CD4-positive, CD25-positive, alpha-beta regulatory T cell (primary cell): ENCODE data around the gene AMFR. TPM values are rescaled to one million over a fixed set of nuclear protein-coding genes. Genes with fewer than 3 reads are reported as not detected.

ENCODE experiments used
- ATAC-seq, 2 donors: fragments of 150-1000 bp; cut with Tn5 transposase; one replicate each; pipeline ENCODE4 v1.10.0; 2021; ENCODE audit warnings: low read depth in 2 of 2, moderate number of reproducible peaks in 2 of 2, moderate library complexity in 1 of 2
- DNase-seq, 3 donors: peaks; one replicate each; pipeline versions ENCODE4 v3.0.0 to v3.0.0-alpha.2; 2012 to 2022; ENCODE audit warnings: mixed read lengths in 1 of 3
- H3K27ac ChIP-seq: one replicate; pipeline ENCODE4 v1.7.0; 2013; ENCODE audit warnings: mild to moderate bottlenecking, low read length; ENCODE audit not compliant: insufficient read depth, poor library complexity, severe bottlenecking
- H3K27me3 ChIP-seq: one replicate; pipeline ENCODE4 v1.7.0; 2013; ENCODE audit warnings: low read length; ENCODE audit not compliant: control insufficient read depth, insufficient read depth
- H3K36me3 ChIP-seq: one replicate; pipeline ENCODE4 v1.7.0; 2013; ENCODE audit warnings: mild to moderate bottlenecking, low read length, moderate library complexity; ENCODE audit not compliant: control insufficient read depth, insufficient read depth
- H3K4me1 ChIP-seq: 2 replicates; pipeline ENCODE4 v1.7.0; 2013; ENCODE audit warnings: mild to moderate bottlenecking, low read length; ENCODE audit not compliant: insufficient read depth, control insufficient read depth, poor library complexity, severe bottlenecking
- H3K4me3 ChIP-seq: one replicate; pipeline ENCODE4 v1.7.0; 2013; ENCODE audit warnings: low read depth, mild to moderate bottlenecking, low read length, moderate library complexity
- H3K9me3 ChIP-seq, 2 experiments: 1 replicate in 1 of 2; 2 replicates in 1 of 2; pipeline ENCODE4 v1.7.0; 2013; ENCODE audit warnings: low read length in 2 of 2, mild to moderate bottlenecking in 1 of 2, moderate library complexity in 1 of 2; ENCODE audit not compliant: control insufficient read depth in 2 of 2
- H3K27ac Mint-ChIP-seq, 3 donors: one replicate each; pipeline ENCODE4 v1.8.0; 2020 to 2022; ENCODE audit warnings: mild to moderate bottlenecking in 3 of 3, mixed read lengths in 3 of 3, moderate library complexity in 2 of 3
- H3K27me3 Mint-ChIP-seq: one replicate; pipeline ENCODE4 v1.8.0; 2022; ENCODE audit warnings: mild to moderate bottlenecking, mixed read lengths
- H3K36me3 Mint-ChIP-seq: one replicate; pipeline ENCODE4 v1.8.0; 2020; ENCODE audit warnings: mixed read lengths
- H3K4me1 Mint-ChIP-seq, 4 donors: one replicate each; pipeline ENCODE4 v1.8.0; 2020 to 2022; ENCODE audit warnings: mixed read lengths in 4 of 4, mild to moderate bottlenecking in 1 of 4
- H3K4me3 Mint-ChIP-seq, 4 donors: one replicate each; pipeline ENCODE4 v1.8.0; 2020 to 2022; ENCODE audit warnings: mild to moderate bottlenecking in 4 of 4, mixed read lengths in 4 of 4, moderate library complexity in 3 of 4
- H3K9me3 Mint-ChIP-seq, 7 donors: one replicate each; pipeline ENCODE4 v1.8.0; 2020 to 2022; ENCODE audit warnings: mixed read lengths in 7 of 7, mild to moderate bottlenecking in 3 of 7, moderate library complexity in 2 of 7
- polyA plus RNA-seq, 4 donors: library from polyadenylated mRNA; unstranded; fragments of 300-500 nt; fragmentation: Illumina TruSeq; gene quantifications; one replicate each; pipeline ENCODE4 v1.2.3, GENCODE V29; 2021
- total RNA-seq: library from RNA; stranded (reverse); gene quantifications from one replicate; pipeline ENCODE4 v1.2.3, GENCODE V29; 2022

Gene AMFR
- total and polyA plus RNA-seq, 5 donors from 2014 or later, result 21.1 to 77.3 (median 52.4) TPM

GRCh38 chr16:56367764-56368163 is 57.6 kb downstream of the AMFR start:
- peaks cover 62% of the 10 kb centered on the region for H3K36me3 ChIP-seq
- no peaks in the 10 kb centered on the region for H3K27me3 Mint-ChIP-seq
- H3K9me3 Mint-ChIP-seq, result no peaks in the 10 kb centered on the region
- no peak overlapping the region for H3K4me3 Mint-ChIP-seq
- no peak overlapping the region for H3K27ac ChIP-seq
- DNase-seq (no peak), ATAC-seq (no peak)
- no peak overlapping the region for H3K4me3 ChIP-seq
- H3K27me3 ChIP-seq, result no peaks in the 10 kb centered on the region
- H3K36me3 Mint-ChIP-seq, result peaks cover 21% of the 10 kb centered on the region
- H3K27ac Mint-ChIP-seq, result no peak overlapping the region
- H3K4me1 ChIP-seq, result peaks cover 4% of the 10 kb centered on the region
- no peaks in the 10 kb centered on the region for H3K9me3 ChIP-seq
- peaks cover 0 to 18% (median 9%) of the 10 kb centered on the region in 4 donors for H3K4me1 Mint-ChIP-seq

- DNase-seq (no peak), ATAC-seq (no peak)
- H3K4me1 Mint-ChIP-seq, result peaks cover 0 to 9% (median 3%) of the 10 kb centered on the region in 4 donors
- no peaks in the 10 kb centered on the region for H3K9me3 Mint-ChIP-seq
- Histone ChIP-seq H3K4me3 (no peak overlapping the region), H3K36me3 (peaks cover 70% of the 10 kb centered on the region), H3K27ac (no peak overlapping the region), H3K9me3 (no peaks in the 10 kb centered on the region), H3K4me1 (no peaks in the 10 kb centered on the region), H3K27me3 (no peaks in the 10 kb centered on the region)
- H3K36me3 Mint-ChIP-seq, result peaks cover 24% of the 10 kb centered on the region
- no peak overlapping the region for H3K4me3 Mint-ChIP-seq
- H3K27me3 Mint-ChIP-seq, result no peaks in the 10 kb centered on the region
- H3K27ac Mint-ChIP-seq, result peak overlapping the region in 2 of 3 donors; percentile 44 to 80
These were observed 58.4 kb downstream of the AMFR start for GRCh38 chr16:56366945-56367344.

- peaks cover 26% of the 10 kb centered on the region for H3K36me3 Mint-ChIP-seq
- H3K9me3 Mint-ChIP-seq, result no peaks in the 10 kb centered on the region
- no peaks in the 10 kb centered on the region for H3K9me3 ChIP-seq
- no peak overlapping the region for H3K4me3 Mint-ChIP-seq
- no peaks in the 10 kb centered on the region for H3K27me3 ChIP-seq
- H3K36me3 ChIP-seq, result peaks cover 81% of the 10 kb centered on the region
- no peaks in the 10 kb centered on the region for H3K27me3 Mint-ChIP-seq
- H3K4me1 ChIP-seq, result no peaks in the 10 kb centered on the region
- H3K4me1 Mint-ChIP-seq, result peaks cover 0 to 3% (median under 1%) of the 10 kb centered on the region in 4 donors
- ATAC-seq (no peak), DNase-seq (no peak)
- no peak overlapping the region for H3K4me3 ChIP-seq
- H3K27ac ChIP-seq, result no peak overlapping the region
- H3K27ac Mint-ChIP-seq, result no peak overlapping the region
These were observed 59.8 kb downstream of the AMFR start for GRCh38 chr16:56365552-56365951.

GRCh38 chr16:56364865-56365264 is 60.5 kb downstream of the AMFR start:
- H3K9me3 ChIP-seq, result no peaks in the 10 kb centered on the region
- no peak overlapping the region for H3K27ac ChIP-seq
- Mint-ChIP-seq H3K9me3 (no peaks in the 10 kb centered on the region), H3K36me3 (peaks cover 27% of the 10 kb centered on the region), H3K27me3 (no peaks in the 10 kb centered on the region), H3K4me3 (peak overlapping the region in 1 of 4 donors; percentile 38), H3K4me1 (peaks cover 0 to 2% (median under 1%) of the 10 kb centered on the region in 4 donors), H3K27ac (peak overlapping the region in 1 of 3 donors; percentile 65)
- no peaks in the 10 kb centered on the region for H3K4me1 ChIP-seq
- ATAC-seq (no peak), DNase-seq (no peak)
- no peak overlapping the region for H3K4me3 ChIP-seq
- H3K36me3 ChIP-seq, result peaks cover 82% of the 10 kb centered on the region
- H3K27me3 ChIP-seq, result no peaks in the 10 kb centered on the region

- no peak for DNase-seq
- Histone ChIP-seq H3K27me3 (no peaks in the 10 kb centered on the region), H3K9me3 (no peaks in the 10 kb centered on the region), H3K4me1 (no peaks in the 10 kb centered on the region), H3K36me3 (peaks cover 76% of the 10 kb centered on the region), H3K27ac (no peak overlapping the region), H3K4me3 (no peak overlapping the region)
- Mint-ChIP-seq H3K27me3 (no peaks in the 10 kb centered on the region), H3K4me3 (no peak overlapping the region), H3K36me3 (peaks cover 23% of the 10 kb centered on the region), H3K4me1 (peaks cover 0 to 6% (median 2%) of the 10 kb centered on the region in 4 donors), H3K27ac (no peak overlapping the region), H3K9me3 (no peaks in the 10 kb centered on the region)
- no peak for ATAC-seq
These were observed 61.4 kb downstream of the AMFR start for GRCh38 chr16:56363781-56364565.

- H3K4me3 Mint-ChIP-seq, result no peak overlapping the region
- H3K36me3 Mint-ChIP-seq, result peaks cover 17% of the 10 kb centered on the region
- Histone ChIP-seq H3K27me3 (no peaks in the 10 kb centered on the region), H3K36me3 (peaks cover 68% of the 10 kb centered on the region), H3K9me3 (no peaks in the 10 kb centered on the region), H3K4me3 (no peak overlapping the region), H3K4me1 (no peaks in the 10 kb centered on the region), H3K27ac (no peak overlapping the region)
- no peaks in the 10 kb centered on the region for H3K9me3 Mint-ChIP-seq
- no peaks in the 10 kb centered on the region for H3K27me3 Mint-ChIP-seq
- H3K27ac Mint-ChIP-seq, result no peak overlapping the region
- H3K4me1 Mint-ChIP-seq, result peaks cover 0 to 11% (median 2%) of the 10 kb centered on the region in 4 donors
- DNase-seq, result no peak
- no peak for ATAC-seq
These were observed 62.1 kb downstream of the AMFR start for GRCh38 chr16:56363181-56363716.

GRCh38 chr16:56362706-56363105 is 62.6 kb downstream of the AMFR start:
- no peak overlapping the region for H3K4me3 ChIP-seq
- peaks cover 0 to 13% (median 2%) of the 10 kb centered on the region in 4 donors for H3K4me1 Mint-ChIP-seq
- H3K27me3 Mint-ChIP-seq, result no peaks in the 10 kb centered on the region
- DNase-seq, result no peak
- no peak overlapping the region for H3K4me3 Mint-ChIP-seq
- H3K27ac ChIP-seq, result no peak overlapping the region
- H3K27ac Mint-ChIP-seq, result peak overlapping the region in 1 of 3 donors; percentile 80
- H3K36me3 Mint-ChIP-seq, result peaks cover 17% of the 10 kb centered on the region
- H3K36me3 ChIP-seq, result peaks cover 63% of the 10 kb centered on the region
- H3K9me3 ChIP-seq, result no peaks in the 10 kb centered on the region
- no peaks in the 10 kb centered on the region for H3K9me3 Mint-ChIP-seq
- H3K27me3 ChIP-seq, result no peaks in the 10 kb centered on the region
- H3K4me1 ChIP-seq, result no peaks in the 10 kb centered on the region
- no peak for ATAC-seq
